Measurements from ENCODE around the gene LMCD1. TPM values are rescaled to one million over a fixed set of nuclear protein-coding genes. Genes with fewer than 3 reads are reported as not detected.

The LMCD1 gene
- total RNA-seq, 4 donors from 2014 or later = 43.2 to 576 (median 131) TPM

GRCh38 chr3:8489278-8489792 lies 12.3 kb upstream of the LMCD1 start:
- DNase-seq (ENCODE audit: extremely low spot score) = no peak
- intact Hi-C loops (cut with DNase I) = no loop called here
- Histone ChIP-seq H3K9me3 (peaks cover 0 to 5% (median 0%) of the 10 kb centered on the region in 4 donors), H3K4me3 (no peak overlapping the region), H3K4me1 (peaks cover 14 to 36% (median 32%) of the 10 kb centered on the region in 4 donors), H3K27ac (replicated peaks in 1 of 4) (peak overlapping the region; percentile 62 to 79 (median 68)), H3K36me3 (no peaks in the 10 kb centered on the region), H3K27me3 (no peaks in the 10 kb centered on the region)
- 70% methylated on average over 2 of the region's 2 CpGs for WGBS
- no peak for TF ChIP-seq EP300 (IDR thresholded peaks at IDR 0.05)
- TF ChIP-seq CTCF (IDR thresholded peaks at IDR 0.05) = no peak
- no peak for TF ChIP-seq POLR2A (IDR thresholded peaks at IDR 0.05; ENCODE audit: low read depth)
- TF ChIP-seq POLR2AphosphoS5 (IDR thresholded peaks at IDR 0.05) = no peak

GRCh38 chr3:8490079-8490552 lies 11.5 kb upstream of the LMCD1 start:
- no peaks in the 10 kb centered on the region for H3K9me3 ChIP-seq
- TF ChIP-seq EP300 (IDR thresholded peaks at IDR 0.05) (peak; percentile 84), POLR2A (IDR thresholded peaks at IDR 0.05; ENCODE audit: low read depth) (no peak), CTCF (IDR thresholded peaks at IDR 0.05) (no peak), POLR2AphosphoS5 (IDR thresholded peaks at IDR 0.05) (peak; percentile 49 to 75)
- H3K4me3 ChIP-seq = no peak overlapping the region
- DNase-seq (ENCODE audit: extremely low spot score) = no peak
- no peaks in the 10 kb centered on the region for H3K36me3 ChIP-seq
- WGBS = 32% methylated on average over 4 of the region's 4 CpGs
- H3K27ac ChIP-seq (replicated peaks in 1 of 4) = peak overlapping the region; percentile 62 to 79 (median 68)
- peaks cover 13 to 34% (median 31%) of the 10 kb centered on the region in 4 donors for H3K4me1 ChIP-seq
- H3K27me3 ChIP-seq = no peaks in the 10 kb centered on the region
- intact Hi-C loops (cut with DNase I) = no loop called here

GRCh38 chr3:8491271-8492144 lies 10.1 kb upstream of the LMCD1 start:
- no peak for TF ChIP-seq POLR2A (IDR thresholded peaks at IDR 0.05; ENCODE audit: low read depth)
- TF ChIP-seq POLR2AphosphoS5 (IDR thresholded peaks at IDR 0.05) = no peak
- no peak for DNase-seq (ENCODE audit: extremely low spot score)
- intact Hi-C loops (cut with DNase I) = no loop called here
- Histone ChIP-seq H3K36me3 (no peaks in the 10 kb centered on the region), H3K27ac (replicated peaks in 1 of 4) (peak overlapping the region; percentile 19 to 79 (median 38)), H3K4me3 (no peak overlapping the region), H3K9me3 (no peaks in the 10 kb centered on the region), H3K4me1 (peaks cover 8 to 34% (median 31%) of the 10 kb centered on the region in 4 donors), H3K27me3 (no peaks in the 10 kb centered on the region)
- WGBS = 62% methylated on average over 9 of the region's 9 CpGs

- 89% methylated on average over 7 of the region's 7 CpGs for WGBS
- TF ChIP-seq EP300 (IDR thresholded peaks at IDR 0.05) = no peak
- TF ChIP-seq POLR2AphosphoS5 (IDR thresholded peaks at IDR 0.05) = no peak
- no peak for TF ChIP-seq POLR2A (IDR thresholded peaks at IDR 0.05; ENCODE audit: low read depth)
- TF ChIP-seq CTCF (IDR thresholded peaks at IDR 0.05) = no peak
- H3K4me1 ChIP-seq = peaks cover 8 to 34% (median 31%) of the 10 kb centered on the region in 4 donors
- H3K36me3 ChIP-seq = no peaks in the 10 kb centered on the region
- no peak for DNase-seq (ENCODE audit: extremely low spot score)
- H3K27ac ChIP-seq (replicated peaks in 1 of 4) = no peak overlapping the region
- no peaks in the 10 kb centered on the region for H3K9me3 ChIP-seq
- intact Hi-C loops (cut with DNase I) = no loop called here
- no peak overlapping the region for H3K4me3 ChIP-seq
- H3K27me3 ChIP-seq = no peaks in the 10 kb centered on the region
These were observed 8.7 kb upstream of the LMCD1 start for GRCh38 chr3:8492744-8493511.

- TF ChIP-seq EP300 (IDR thresholded peaks at IDR 0.05) (no peak), POLR2A (IDR thresholded peaks at IDR 0.05; ENCODE audit: low read depth) (no peak), POLR2AphosphoS5 (IDR thresholded peaks at IDR 0.05) (no peak)
- H3K9me3 ChIP-seq = no peaks in the 10 kb centered on the region
- peaks cover 8 to 35% (median 33%) of the 10 kb centered on the region in 4 donors for H3K4me1 ChIP-seq
- no peaks in the 10 kb centered on the region for H3K27me3 ChIP-seq
- no peak overlapping the region for H3K4me3 ChIP-seq
- 93% methylated on average over 4 of the region's 4 CpGs for WGBS
- H3K27ac ChIP-seq (replicated peaks in 1 of 4) = no peak overlapping the region
- no peaks in the 10 kb centered on the region for H3K36me3 ChIP-seq
- intact Hi-C loops (cut with DNase I) = no loop called here
- DNase-seq (ENCODE audit: extremely low spot score) = no peak
These were observed 7.9 kb upstream of the LMCD1 start for GRCh38 chr3:8493744-8494143.
